ENCODE data around the gene PAM.

DNA sequence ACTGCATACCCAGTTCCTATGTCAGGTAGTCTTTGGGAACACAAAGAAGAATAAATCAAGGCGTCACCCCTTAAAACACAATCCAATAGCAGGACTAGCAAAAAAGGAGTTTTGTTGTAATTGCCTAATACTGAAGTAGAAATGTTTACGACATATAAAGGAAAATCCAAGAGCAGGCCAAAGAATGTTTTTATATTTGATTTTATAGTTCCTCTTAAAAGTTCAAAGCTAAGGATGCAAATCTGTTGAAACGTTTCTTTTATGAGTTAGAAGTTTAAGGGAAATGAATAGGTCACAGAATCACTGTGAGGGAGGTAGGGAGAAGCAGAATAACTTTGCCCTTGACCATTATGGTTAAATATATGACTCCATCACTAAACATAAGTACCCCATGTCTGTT, 136.1 kb downstream of the PAM start:
- TF ChIP-seq CTCF (IDR thresholded peaks at IDR 0.05; ENCODE audit: insufficient read depth, low read length), result no peak
- no peak for TF ChIP-seq POLR2AphosphoS5 (IDR thresholded peaks at IDR 0.05; ENCODE audit: low read depth)
- TF ChIP-seq REST (IDR thresholded peaks at IDR 0.05; ENCODE audit: insufficient replicate concordance, low read depth), result no peak
- no peak for TF ChIP-seq GABPA (IDR thresholded peaks at IDR 0.05; ENCODE audit: low read depth)
- no peak for TF ChIP-seq SPI1 (IDR thresholded peaks at IDR 0.05; ENCODE audit: borderline replicate concordance, low read depth)
